IMR-90 (cell line): ENCODE measurements around the gene XIST. TPM values are rescaled to one million over a fixed set of nuclear protein-coding genes. Genes with fewer than 3 reads are reported as not detected.

ENCODE experiments used
- ATAC-seq: fragments of 200-7000 bp; cut with Tn5 transposase; 2 replicates; pipeline ENCODE4 v1.9.1; 2020; ENCODE audit warnings: low read depth, mild to moderate bottlenecking, moderate library complexity
- BruUV-seq: library from RNA; stranded (reverse); fragments of 400-500 nt; replicated peaks from 2 replicates; lab custom pipeline; 2021; lab: Mats Ljungman, UMichigan
- CTCF ChIA-PET: fragments of 300-600 bp; formaldehyde crosslinking; extraction: SDS; loops from one replicate; lab custom pipeline; 2021; ENCODE audit warnings: antibody characterized with exemption; lab: Yijun Ruan, JAX
- POLR2A ChIA-PET: fragments of 300-600 bp; sonication (Branson Sonifier 250); formaldehyde crosslinking; loops from one replicate; lab custom pipeline; 2022; ENCODE audit warnings: antibody characterized with exemption; ENCODE audit not compliant: unreplicated experiment; lab: Charles Lee
- DNase-seq: peaks from one replicate; pipeline ENCODE4 v3.0.0; 2013
- H2AFZ ChIP-seq: replicated peaks from 2 replicates; pipeline ENCODE3; 2013; ENCODE audit warnings: low read length, mild to moderate bottlenecking; ENCODE audit not compliant: poor library complexity
- H2AK5ac ChIP-seq: 2 replicates; pipeline ENCODE4 v1.6.1; 2013; ENCODE audit warnings: low read depth, low read length, inconsistent platforms
- H2AK9ac ChIP-seq: replicated peaks from 2 replicates; pipeline ENCODE3; 2013; ENCODE audit warnings: mild to moderate bottlenecking, low read depth, low read length, moderate library complexity; ENCODE audit not compliant: poor library complexity
- H2BK120ac ChIP-seq: 2 replicates; pipeline ENCODE4 v1.6.1; 2013; ENCODE audit warnings: low read depth, low read length, inconsistent platforms
- H2BK15ac ChIP-seq: 3 replicates; pipeline ENCODE4 v1.6.1; 2013; ENCODE audit warnings: low read depth, low read length, inconsistent platforms
- H2BK20ac ChIP-seq: 2 replicates; pipeline ENCODE4 v1.6.1; 2013; ENCODE audit warnings: low read depth, mild to moderate bottlenecking, inconsistent platforms, low read length, moderate library complexity
- H2BK5ac ChIP-seq: 2 replicates; pipeline ENCODE4 v1.6.1; 2013; ENCODE audit warnings: mild to moderate bottlenecking, low read depth, low read length, inconsistent platforms; ENCODE audit not compliant: poor library complexity, severe bottlenecking
- H3K14ac ChIP-seq: replicated peaks from 2 replicates; pipeline ENCODE4 v1.6.1; 2013; ENCODE audit warnings: low read depth, low read length, inconsistent platforms
- H3K18ac ChIP-seq: 2 replicates; pipeline ENCODE4 v1.6.1; 2013; ENCODE audit warnings: low read depth, low read length, control low read depth
- H3K23ac ChIP-seq: 2 replicates; pipeline ENCODE4 v1.6.1; 2013; ENCODE audit warnings: low read depth, low read length, inconsistent platforms
- H3K27ac ChIP-seq: 2 replicates; pipeline ENCODE4 v1.5.1; 2013; ENCODE audit warnings: mild to moderate bottlenecking, control low read depth, low read length; ENCODE audit not compliant: insufficient read depth
- H3K27me3 ChIP-seq: 2 replicates; pipeline ENCODE4 v1.6.1; 2013; ENCODE audit warnings: low read length; ENCODE audit not compliant: control insufficient read depth, insufficient read depth
- H3K36me3 ChIP-seq: 2 replicates; pipeline ENCODE4 v1.6.1; 2013; ENCODE audit warnings: low read length, mixed read lengths; ENCODE audit not compliant: control insufficient read depth, insufficient read depth
- H3K4ac ChIP-seq: 2 replicates; pipeline ENCODE4 v1.6.1; 2013; ENCODE audit warnings: low read depth, low read length, inconsistent platforms
- H3K4me1 ChIP-seq: 2 replicates; pipeline ENCODE4 v1.6.1; 2013; ENCODE audit warnings: low read length, mixed read lengths; ENCODE audit not compliant: control insufficient read depth, insufficient read depth
- H3K4me2 ChIP-seq: 2 replicates; pipeline ENCODE4 v1.6.1; 2013; ENCODE audit warnings: low read depth, mild to moderate bottlenecking, control low read depth, low read length, moderate library complexity
- H3K4me3 ChIP-seq: 2 replicates; pipeline ENCODE4 v1.5.1; 2013; ENCODE audit warnings: low read depth, mild to moderate bottlenecking, control low read depth, low read length, moderate library complexity; ENCODE audit not compliant: insufficient read depth
- H3K56ac ChIP-seq: 2 replicates; pipeline ENCODE4 v1.6.1; 2013; ENCODE audit warnings: low read length, inconsistent platforms; ENCODE audit not compliant: insufficient read depth; ENCODE audit errors: extremely low read depth
- H3K79me1 ChIP-seq, 2 experiments: 2 replicates each; pipeline ENCODE4 v1.6.1; 2013; ENCODE audit warnings: low read length in 2 of 2, inconsistent platforms in 1 of 2, low read depth in 1 of 2
- H3K9ac ChIP-seq: 2 replicates; pipeline ENCODE4 v1.6.1; 2013; ENCODE audit warnings: low read depth, low read length, control low read depth
- H3K9me1 ChIP-seq: 2 replicates; pipeline ENCODE4 v1.6.1; 2013; ENCODE audit warnings: low read length, inconsistent platforms; ENCODE audit not compliant: insufficient read depth
- H3K9me3 ChIP-seq: 2 replicates; pipeline ENCODE4 v1.6.1; 2013; ENCODE audit warnings: low read length; ENCODE audit not compliant: control insufficient read depth, insufficient read depth
- H4K20me1 ChIP-seq: 2 replicates; pipeline ENCODE4 v1.6.1; 2013; ENCODE audit warnings: low read length, inconsistent platforms; ENCODE audit not compliant: insufficient read depth
- H4K5ac ChIP-seq: 2 replicates; pipeline ENCODE4 v1.6.1; 2013; ENCODE audit warnings: mild to moderate bottlenecking, low read depth, low read length, control low read depth
- H4K8ac ChIP-seq, 2 experiments: 2 replicates each; pipeline ENCODE4 v1.6.1; 2013; ENCODE audit warnings: low read depth in 2 of 2, low read length in 2 of 2, control low read depth in 1 of 2, inconsistent platforms in 1 of 2
- H4K91ac ChIP-seq: 2 replicates; pipeline ENCODE4 v1.6.1; 2013; ENCODE audit warnings: low read depth, low read length, inconsistent platforms; ENCODE audit not compliant: insufficient read depth
- MXI1 ChIP-seq: IDR thresholded peaks from 2 replicates; pipeline ENCODE4 v1.6.1; 2012; ENCODE audit warnings: low read depth, mild to moderate bottlenecking, low read length, moderate library complexity, borderline replicate concordance
- WGBS, 2 experiments: methylation state at CpG; one replicate each; pipeline versions ENCODE4 v1.1.5 to v1.1.7; 2013; ENCODE audit warnings: missing lambda C conversion rate in 2 of 2; ENCODE audit not compliant: insufficient read length in 1 of 2; ENCODE audit errors: extremely low coverage in 2 of 2; 5-methylcytosine and 5-hydroxymethylcytosine counted together
- dilution Hi-C: fragments of 300-500 bp; cut with HindIII; formaldehyde crosslinking; loops from one replicate; pipeline ENCODE4 v1.14.3; 2018; ENCODE audit warnings: low sequenced_read_pairs; ENCODE audit not compliant: unreplicated experiment
- in situ Hi-C: fragments of 300-500 bp; cut with MboI; formaldehyde crosslinking; loops from 3 replicates; pipeline ENCODE4 v1.14.3; 2019; ENCODE audit warnings: low sequenced_read_pairs, inconsistent platforms, mixed read lengths
- intact Hi-C: fragments of 100-400 bp; cut with micrococcal nuclease; formaldehyde crosslinking; loops from 2 replicates; pipeline ENCODE4 v1.10.0; 2022
- polyA plus RNA-seq, 3 experiments: library from polyadenylated mRNA; depleted of rRNA; stranded (reverse); fragments of >200 nt; gene quantifications; 2 replicates each; pipeline ENCODE4 v1.2.3, GENCODE V29; 2012; ENCODE audit warnings: low replicate concordance in 1 of 3
- total RNA-seq: library from RNA; depleted of rRNA; stranded (reverse); fragments of >200 nt; gene quantifications from 2 replicates; pipeline ENCODE4 v1.2.3, GENCODE V29; 2012

Gene XIST
- total and polyA plus RNA-seq, 2 of the 4 experiments (the other 2 are of a cell fraction): 48.9 to 159 TPM

DNA sequence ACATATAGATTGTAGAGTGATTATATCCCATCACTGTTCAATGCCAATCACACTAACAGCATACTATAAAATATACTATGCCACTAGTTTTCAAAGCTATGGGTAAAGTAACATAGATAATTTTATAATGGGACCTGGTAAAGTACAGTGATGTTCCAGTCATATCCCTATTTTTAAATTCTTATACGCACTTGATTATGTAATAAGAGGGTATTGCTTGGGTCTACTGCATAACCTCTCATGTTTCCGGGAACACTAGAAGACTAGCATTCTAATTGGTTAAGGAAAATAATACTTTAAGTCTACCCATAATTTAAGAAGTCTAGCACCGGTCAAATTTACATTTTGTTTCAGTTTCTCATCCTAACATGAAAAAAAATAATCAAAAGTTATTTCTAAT, 14.4 kb downstream of the XIST start:
- Histone ChIP-seq H3K27me3 (no peaks in the 10 kb centered on the region; the same call in none of the 2 replicates), H2BK15ac (no peak overlapping the region), H2BK5ac (no peak overlapping the region), H2BK120ac (no peak overlapping the region), H4K91ac (no peak overlapping the region), H3K4me2 (no peak overlapping the region), H3K36me3 (peaks cover 1% of the 10 kb centered on the region; the same call in 1 of the 2 replicates), H2AK5ac (no peak overlapping the region), H4K8ac (no peak overlapping the region), H3K9me3 (no peaks in the 10 kb centered on the region), H2AK9ac (no peak overlapping the region), H3K4ac (no peak overlapping the region), H3K9ac (no peak overlapping the region), H3K56ac (no peak overlapping the region), H3K9me1 (0 out of 2 replicates have a peak, but pooled peaks cover 8% of the 10 kb centered on the region), H2AFZ (no peak overlapping the region), H3K79me1 (peaks cover 0 to 3% of the 10 kb centered on the region in 2 experiments; a peak in 1 of 4 replicates), H4K20me1 (peaks cover 91% of the 10 kb centered on the region), H4K5ac (no peak overlapping the region), H3K23ac (no peak overlapping the region), H2BK20ac (no peak overlapping the region), H3K18ac (no peak overlapping the region), H3K4me1 (no peaks in the 10 kb centered on the region; the same call in 1 of the 2 replicates), H3K27ac (no peak overlapping the region), H3K14ac (no peak overlapping the region), H3K4me3 (no peak overlapping the region)
- in situ Hi-C loops: no loop called here
- POLR2A ChIA-PET: no interaction called here
- ATAC-seq (no peak), DNase-seq (no peak)
- no TSS peak for BruUV-seq
- dilution Hi-C loops: no loop called here
- TF ChIP-seq MXI1: no peak
- intact Hi-C loops: no loop called here
- no CpG with 5 or more reads among the region's 3 CpGs for WGBS, 2 experiments
- CTCF ChIA-PET: no interaction called here
